OCI-LY1 (cell line): ENCODE measurements around the gene HDAC7.

Experiments used
- H2AFZ ChIP-seq: fragments of 200-600 bp; sonication (generic), shearing (Covaris generic); 2 replicates; pipeline ENCODE4 v1.6.0; 2014; ENCODE audit warnings: antibody characterized with exemption, mild to moderate bottlenecking, low read length
- H3F3A ChIP-seq: fragments of 200-600 bp; sonication (generic), shearing (Covaris generic); 2 replicates; pipeline ENCODE4 v1.6.0; 2014; ENCODE audit warnings: mild to moderate bottlenecking, antibody characterized with exemption, low read length, moderate library complexity; ENCODE audit not compliant: insufficient read depth
- H3K27ac ChIP-seq: fragments of 200-600 bp; sonication (generic); 2 replicates; pipeline ENCODE4 v1.5.1; 2014; ENCODE audit warnings: low read length, mixed run types, mild to moderate bottlenecking, low read depth; ENCODE audit not compliant: poor library complexity, severe bottlenecking
- H3K27me3 ChIP-seq: fragments of 200-600 bp; sonication (generic); 2 replicates; pipeline ENCODE4 v1.6.0; 2014; ENCODE audit warnings: antibody characterized with exemption, mild to moderate bottlenecking, low read length, moderate library complexity; ENCODE audit not compliant: insufficient read depth
- H3K36me3 ChIP-seq: fragments of 200-600 bp; sonication (generic); 2 replicates; pipeline ENCODE4 v1.6.1; 2014; ENCODE audit warnings: mild to moderate bottlenecking, antibody characterized with exemption, low read length, moderate library complexity, mixed read lengths; ENCODE audit not compliant: insufficient read depth
- H3K4me1 ChIP-seq: fragments of 200-600 bp; sonication (generic); 2 replicates; pipeline ENCODE4 v1.5.1; 2014; ENCODE audit warnings: mild to moderate bottlenecking, low read length, moderate library complexity; ENCODE audit not compliant: insufficient read depth, severe bottlenecking
- H3K4me2 ChIP-seq: fragments of 200-600 bp; sonication (generic), shearing (Covaris generic); 2 replicates; pipeline ENCODE4 v1.6.1; 2014; ENCODE audit warnings: low read length
- H3K4me3 ChIP-seq: fragments of 200-600 bp; sonication (generic); 2 replicates; pipeline ENCODE4 v1.5.1; 2014; ENCODE audit warnings: low read length, low read depth, mild to moderate bottlenecking, mixed read lengths; ENCODE audit not compliant: poor library complexity, severe bottlenecking
- H3K79me2 ChIP-seq: fragments of 200-600 bp; shearing (Covaris generic); 2 replicates; pipeline ENCODE4 v1.6.1; 2016; ENCODE audit warnings: mixed run types, low read length, mixed read lengths; ENCODE audit not compliant: insufficient read depth
- H3K9ac ChIP-seq: fragments of 200-600 bp; sonication (generic), shearing (Covaris generic); 2 replicates; pipeline ENCODE4 v1.6.1; 2014; ENCODE audit warnings: mild to moderate bottlenecking, low read length, mixed read lengths
- H3K9me2 ChIP-seq: fragments of 200-600 bp; sonication (generic), shearing (Covaris generic); 2 replicates; pipeline ENCODE4 v1.6.1; 2014; ENCODE audit warnings: low read depth, mild to moderate bottlenecking, low read length, mixed read lengths
- H3K9me3 ChIP-seq: fragments of 200-600 bp; shearing (Covaris generic); 2 replicates; pipeline ENCODE4 v1.6.1; 2014; ENCODE audit warnings: low read length, mixed read lengths
- H4K20me1 ChIP-seq: fragments of 200-600 bp; sonication (generic), shearing (Covaris generic); 2 replicates; pipeline ENCODE4 v1.6.0; 2016; ENCODE audit warnings: mild to moderate bottlenecking, low read length; ENCODE audit not compliant: insufficient read depth
- EZH2 ChIP-seq: fragments of 200-600 bp; sonication (generic), shearing (Covaris generic); IDR thresholded peaks from 2 replicates; pipeline ENCODE4 v1.8.0; 2017; ENCODE audit warnings: borderline replicate concordance, mixed run types, mild to moderate bottlenecking, antibody characterized with exemption, low read length, moderate library complexity, mixed read lengths
- TF ChIP-seq, protein P1 (sequence below): fragments of 200-600 bp; sonication (generic), shearing (Covaris generic); IDR thresholded peaks from 2 replicates; pipeline ENCODE4 v1.5.1; 2017; ENCODE audit warnings: mild to moderate bottlenecking, antibody characterized with exemption, low read length, moderate library complexity, mixed read lengths

HDAC7 gene

GRCh38 chr12:47785887-47786661, 33.6 kb downstream of the HDAC7 start:
- Histone ChIP-seq H3K4me2 (no peak overlapping the region), H3K9me3 (no peaks in the 10 kb centered on the region), H3K79me2 (no peaks in the 10 kb centered on the region), H3K27ac (no peak overlapping the region), H4K20me1 (no peaks in the 10 kb centered on the region), H2AFZ (no peak overlapping the region), H3K4me1 (no peaks in the 10 kb centered on the region), H3K9ac (no peak overlapping the region), H3K9me2 (no peaks in the 10 kb centered on the region), H3K27me3 (no peaks in the 10 kb centered on the region), H3K36me3 (peaks cover 98% of the 10 kb centered on the region), H3K4me3 (no peak overlapping the region), H3F3A (no peaks in the 10 kb centered on the region)
- TF ChIP-seq, protein P1, sequence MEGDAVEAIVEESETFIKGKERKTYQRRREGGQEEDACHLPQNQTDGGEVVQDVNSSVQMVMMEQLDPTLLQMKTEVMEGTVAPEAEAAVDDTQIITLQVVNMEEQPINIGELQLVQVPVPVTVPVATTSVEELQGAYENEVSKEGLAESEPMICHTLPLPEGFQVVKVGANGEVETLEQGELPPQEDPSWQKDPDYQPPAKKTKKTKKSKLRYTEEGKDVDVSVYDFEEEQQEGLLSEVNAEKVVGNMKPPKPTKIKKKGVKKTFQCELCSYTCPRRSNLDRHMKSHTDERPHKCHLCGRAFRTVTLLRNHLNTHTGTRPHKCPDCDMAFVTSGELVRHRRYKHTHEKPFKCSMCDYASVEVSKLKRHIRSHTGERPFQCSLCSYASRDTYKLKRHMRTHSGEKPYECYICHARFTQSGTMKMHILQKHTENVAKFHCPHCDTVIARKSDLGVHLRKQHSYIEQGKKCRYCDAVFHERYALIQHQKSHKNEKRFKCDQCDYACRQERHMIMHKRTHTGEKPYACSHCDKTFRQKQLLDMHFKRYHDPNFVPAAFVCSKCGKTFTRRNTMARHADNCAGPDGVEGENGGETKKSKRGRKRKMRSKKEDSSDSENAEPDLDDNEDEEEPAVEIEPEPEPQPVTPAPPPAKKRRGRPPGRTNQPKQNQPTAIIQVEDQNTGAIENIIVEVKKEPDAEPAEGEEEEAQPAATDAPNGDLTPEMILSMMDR = no peak
- no peak for TF ChIP-seq EZH2

- no peaks in the 10 kb centered on the region for H3F3A ChIP-seq
- H3K9ac ChIP-seq = no peak overlapping the region
These were observed 34.4 kb downstream of the HDAC7 start for GRCh38 chr12:47785036-47785886.

More at GRCh38 chr12:47785036-47785886, 34.4 kb downstream of the HDAC7 start:
- Histone ChIP-seq H3K27me3 (no peaks in the 10 kb centered on the region), H3K4me3 (no peak overlapping the region), H3K4me2 (no peak overlapping the region), H2AFZ (no peak overlapping the region), H3K4me1 (no peaks in the 10 kb centered on the region), H3K9me2 (no peaks in the 10 kb centered on the region), H3K9me3 (no peaks in the 10 kb centered on the region), H3K36me3 (peaks cover 90% of the 10 kb centered on the region), H3K27ac (no peak overlapping the region), H3K79me2 (no peaks in the 10 kb centered on the region), H4K20me1 (no peaks in the 10 kb centered on the region)
- TF ChIP-seq, protein P1 = no peak
- no peak for TF ChIP-seq EZH2
